K562 (cell line): ENCODE results near the gene TMEM131L. TPM values are rescaled to one million over a fixed set of nuclear protein-coding genes. Genes with fewer than 3 reads are reported as not detected.

ENCODE experiments used
- ATAC-seq: fragments of 200-7000 bp; cut with Tn5 transposase; 3 replicates; pipeline ENCODE4 v1.9.1; 2020; ENCODE audit warnings: moderate library complexity
- BruUV-seq: library from RNA; stranded (reverse); fragments of 400-500 nt; replicated peaks from 2 replicates; lab custom pipeline; 2021; lab: Mats Ljungman, UMichigan
- CTCF ChIA-PET: fragments of 300-600 bp; formaldehyde crosslinking; extraction: SDS; loops from one replicate; lab custom pipeline; 2021; ENCODE audit warnings: low intra/inter-chr PET ratio; lab: Yijun Ruan, JAX
- POLR2A ChIA-PET: fragments of 300-600, 350-650 bp; sonication (Branson Sonifier 250); formaldehyde crosslinking; extraction: SDS; loops from one replicate; lab custom pipeline; 2021; ENCODE audit warnings: antibody characterized with exemption, inconsistent platforms; lab: Yijun Ruan, JAX
- DNase-seq, 4 experiments: peaks; one replicate each; pipeline versions ENCODE4 v3.0.0 to v3.0.0-alpha.2; 2011 to 2018; ENCODE audit warnings: low spot score in 3 of 4, mixed read lengths in 3 of 4; ENCODE audit errors: extremely low read depth in 1 of 4
- FAIRE-seq: peaks from 2 replicates; lab custom pipeline; 2011; peaks lifted over from hg19 to GRCh38; lab: Jason Lieb, UNC
- H2AFZ ChIP-seq: 2 replicates; pipeline ENCODE4 v1.6.0; 2011; ENCODE audit warnings: low read depth, low read length, control low read depth, inconsistent platforms
- H3K27ac ChIP-seq: fragments of 200-600 bp; 3 replicates; pipeline ENCODE4 v1.8.0; 2011; ENCODE audit warnings: low read depth, mild to moderate bottlenecking, control low read depth, inconsistent platforms, low read length, moderate library complexity, mixed read lengths; ENCODE audit errors: extremely low read depth
- H3K27me3 ChIP-seq, 2 experiments: fragments of 300-600 bp in 1 of 2; 2 replicates in 1 of 2; 3 replicates in 1 of 2; pipeline versions ENCODE4 v1.6.0 to v1.8.0; 2011; ENCODE audit warnings: inconsistent platforms in 2 of 2, low read length in 2 of 2, mild to moderate bottlenecking in 1 of 2, mixed read lengths in 1 of 2, moderate library complexity in 1 of 2; ENCODE audit not compliant: control insufficient read depth in 2 of 2, insufficient read depth in 2 of 2
- H3K36me3 ChIP-seq: fragments of 300-600 bp; 3 replicates; pipeline ENCODE4 v1.8.0; 2011; ENCODE audit warnings: mild to moderate bottlenecking, low read length, inconsistent platforms; ENCODE audit not compliant: control insufficient read depth, insufficient read depth
- H3K4me1 ChIP-seq, 2 experiments: fragments of 200-600 bp in 1 of 2; replicated peaks in 1 of 2; 2 replicates in 1 of 2; 3 replicates in 1 of 2; pipeline versions ENCODE4 v1.5.1 to v1.8.0; 2011; ENCODE audit warnings: inconsistent platforms in 2 of 2, low read length in 2 of 2, mild to moderate bottlenecking in 1 of 2, mixed read lengths in 1 of 2, moderate library complexity in 1 of 2; ENCODE audit not compliant: control insufficient read depth in 2 of 2, insufficient read depth in 2 of 2
- H3K4me2 ChIP-seq: 2 replicates; pipeline ENCODE4 v1.6.1; 2011; ENCODE audit warnings: low read length, control low read depth, inconsistent platforms, mixed read lengths; ENCODE audit not compliant: insufficient read depth
- H3K4me3 ChIP-seq: fragments of 200-600 bp; sonication (generic), shearing (Covaris generic); 2 replicates; pipeline ENCODE4 v1.5.1; 2016; ENCODE audit warnings: control low read depth, inconsistent platforms
- H3K79me2 ChIP-seq: fragments of 200-600 bp; 3 replicates; pipeline ENCODE4 v1.8.0; 2011; ENCODE audit warnings: low read length, inconsistent platforms; ENCODE audit not compliant: control insufficient read depth, insufficient read depth
- H3K9ac ChIP-seq, 2 experiments: 2 replicates each; pipeline versions ENCODE4 v1.6.0 to v1.6.1; 2011; ENCODE audit warnings: low read depth in 2 of 2, low read length in 2 of 2, control low read depth in 1 of 2, inconsistent platforms in 1 of 2, mild to moderate bottlenecking in 1 of 2, mixed read lengths in 1 of 2; ENCODE audit not compliant: insufficient read depth in 1 of 2
- H3K9me1 ChIP-seq: one replicate; pipeline ENCODE4 v1.6.0; 2011; ENCODE audit warnings: inconsistent platforms, mild to moderate bottlenecking, low read length, moderate library complexity; ENCODE audit not compliant: control insufficient read depth, insufficient read depth
- H3K9me3 ChIP-seq: replicated peaks from 2 replicates; pipeline ENCODE4 v1.5.1; 2011; ENCODE audit warnings: low read depth, low read length, inconsistent platforms; ENCODE audit not compliant: control insufficient read depth, insufficient read depth
- H4K20me1 ChIP-seq: replicated peaks from 2 replicates; pipeline ENCODE4 v1.6.1; 2011; ENCODE audit warnings: low read length, inconsistent platforms, mixed read lengths; ENCODE audit not compliant: control insufficient read depth, insufficient read depth
- ERF ChIP-seq: fragments of 450-650 bp; formaldehyde crosslinking; IDR thresholded peaks from 2 replicates; pipeline ENCODE4 v1.4.0; 2020; ENCODE audit warnings: mild to moderate bottlenecking, mixed read lengths
- MBD2 ChIP-seq: sonication (generic); IDR thresholded peaks from 2 replicates; pipeline ENCODE4 v1.6.1; 2016; ENCODE audit warnings: low read depth, borderline replicate concordance
- NFIX ChIP-seq: fragments of 250-450 bp; sonication (Bioruptor Pico); IDR thresholded peaks from 2 replicates; pipeline ENCODE4 v1.4.0; 2020; ENCODE audit warnings: low read depth, mild to moderate bottlenecking, moderate library complexity
- RBM34 ChIP-seq: fragments of 200-400 bp; formaldehyde crosslinking; IDR thresholded peaks from 2 replicates; pipeline ENCODE4 v1.6.1; 2018; ENCODE audit warnings: low read length, borderline replicate concordance; ENCODE audit not compliant: insufficient read depth
- TAF9B ChIP-seq: fragments of 450-650 bp; IDR thresholded peaks from 2 replicates; pipeline ENCODE4 v1.6.1; 2018; ENCODE audit warnings: mild to moderate bottlenecking; ENCODE audit not compliant: partially characterized antibody
- TEAD4 ChIP-seq, 2 experiments: sonication (generic) in 1 of 2; formaldehyde crosslinking in 1 of 2; IDR thresholded peaks; 2 replicates each; pipeline versions ENCODE4 v1.6.1 to v1.8.0; 2012 to 2022; ENCODE audit warnings: borderline replicate concordance in 1 of 2, inconsistent platforms in 1 of 2, low read length in 1 of 2, mild to moderate bottlenecking in 1 of 2, missing genetic modification reagents in 1 of 2
- ZBED1 ChIP-seq: IDR thresholded peaks from 2 replicates; pipeline ENCODE4 v1.6.1; 2014
- ZNF274 ChIP-seq: IDR thresholded peaks from 2 replicates; pipeline ENCODE4 v1.6.1; 2011; ENCODE audit warnings: low read depth, mild to moderate bottlenecking, low read length, moderate library complexity, borderline replicate concordance
- WGBS: fragments of 100-300 bp; shearing (Covaris generic); methylation state at CpG from one replicate; pipeline ENCODE4 v1.1.6; 2016; ENCODE audit warnings: low coverage, mixed read lengths; ENCODE audit not compliant: insufficient coverage; ENCODE audit errors: missing lambda C conversion rate; 5-methylcytosine and 5-hydroxymethylcytosine counted together
- in situ Hi-C: fragments of 300-500 bp; cut with MboI; formaldehyde crosslinking; loops from 4 replicates; pipeline ENCODE4 v1.15.0; 2018; ENCODE audit warnings: inconsistent platforms, mixed read lengths
- intact Hi-C: fragments of 100-400 bp; cut with micrococcal nuclease; formaldehyde crosslinking; loops from 2 replicates; pipeline ENCODE4 v1.14.2; 2022
- polyA plus RNA-seq, 8 experiments: library from polyadenylated mRNA; depleted of rRNA in 4 of 8; stranded (reverse) in 5 of 8; unstranded in 3 of 8; fragments of >200 nt; fragmentation: Nextera tagmentation in 2 of 8; fragmentation: Illumina TruSeq in 1 of 8; extraction: Ambion mirVana in 2 of 8; extraction: Trizol in 1 of 8; gene quantifications; 2 replicates each; pipeline versions ENCODE4 v1.2.1 to v1.2.3, GENCODE V29; 2011 to 2014; ENCODE audit warnings: inconsistent platforms in 1 of 8, missing spikeins in 1 of 8
- total RNA-seq, 7 experiments: library from RNA; depleted of rRNA in 6 of 7; stranded (reverse); fragments of >200 nt in 6 of 7; fragmentation: Illumina TruSeq in 2 of 7; extraction: Trizol in 2 of 7; gene quantifications; 2 replicates each; pipeline versions ENCODE4 v1.2.1 to v1.2.3, GENCODE V29; 2011 to 2021; ENCODE audit warnings: low replicate concordance in 1 of 7
- TF ChIP-seq, protein P1 (sequence below): fragments of 450-650 bp; formaldehyde crosslinking; conservative IDR thresholded peaks from 2 replicates; pipeline ENCODE4 v1.4.0; 2022; ENCODE audit warnings: mild to moderate bottlenecking, missing genetic modification characterization

Gene TMEM131L
- total and polyA plus RNA-seq, 9 of the 15 experiments (the other 6 are each of a cell fraction or from before 2014, with no cell fraction given) = 1.2 to 20.8 (median 12.9) TPM

DNA sequence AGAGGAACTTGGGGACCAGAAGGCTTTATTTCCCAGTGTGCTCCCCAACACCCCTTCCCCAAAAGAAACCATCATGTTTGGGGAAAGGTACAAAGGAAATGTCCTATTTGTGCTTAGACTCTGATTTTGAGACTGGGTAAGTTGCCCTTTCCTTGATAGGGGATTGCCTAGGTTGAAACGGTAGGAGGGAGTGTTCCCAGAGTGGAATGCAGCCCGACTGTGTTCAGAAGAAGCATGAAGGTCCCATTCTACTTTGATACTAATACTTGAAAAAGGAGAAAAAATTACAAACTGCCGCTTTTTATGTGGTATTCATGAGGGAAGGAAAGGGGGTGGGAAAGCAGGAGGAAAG, 32.4 kb upstream of the TMEM131L start (continued):
- TF ChIP-seq TAF9B (no peak), MBD2 (no peak), TEAD4 (IDR thresholded peaks at IDR 0.05; ENCODE audit: low read length) (no peak), TEAD4 (CRISPR knock-in tag; IDR thresholded peaks at IDR 0.05; ENCODE audit: borderline replicate concordance) (no peak)

DNA sequence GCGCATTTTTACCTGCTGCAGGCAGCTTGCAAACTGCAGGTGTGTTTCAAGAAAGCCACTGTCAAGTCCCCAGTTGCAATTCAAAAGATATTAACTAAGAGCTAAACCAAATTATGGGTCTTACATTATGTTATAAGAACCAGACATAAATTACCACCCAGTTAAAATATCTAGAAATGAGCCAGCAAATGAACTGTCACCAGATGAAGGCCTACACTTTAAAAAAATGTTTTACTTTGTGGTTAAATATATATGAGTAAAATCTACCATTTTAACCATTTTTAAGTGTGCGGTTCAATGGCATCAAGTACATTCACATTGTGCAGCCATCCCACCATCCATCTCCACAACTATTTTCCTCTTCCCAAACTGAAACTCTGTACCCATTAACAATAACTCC, 32.0 kb upstream of the TMEM131L start:
- Histone ChIP-seq H3K4me3 (no peak overlapping the region), H3K4me1 (peaks cover 10 to 11% of the 10 kb centered on the region in 2 experiments; a peak in 4 of 5 replicates), H3K36me3 (no peaks in the 10 kb centered on the region), H3K9ac (no peak overlapping the region), H3K9me1 (no peaks in the 10 kb centered on the region), H2AFZ (peak overlapping the region; percentile 96), H3K79me2 (no peaks in the 10 kb centered on the region), H3K9me3 (no peaks in the 10 kb centered on the region), H3K4me2 (no peak overlapping the region), H3K27ac (no peak overlapping the region), H4K20me1 (no peaks in the 10 kb centered on the region), H3K27me3 (no peaks in the 10 kb centered on the region)
- no peak for DNase-seq
- intact Hi-C loops (loop anchor here (10.0 kb wide), 2 partner anchors 289 to 321 kb away; no protein-coding TSS in a partner anchor), in situ Hi-C loops (no loop called here)
- ChIA-PET POLR2A (no interaction called here), CTCF (no interaction called here)
- WGBS = 87% methylated on average over 2 of the region's 2 CpGs
- FAIRE-seq = no peak
- TF ChIP-seq RBM34 (no peak), ZNF274 (no peak), NFIX (CRISPR knock-in tag) (no peak), ERF (CRISPR knock-in tag) (no peak), ZBED1 (no peak)
- TF ChIP-seq, protein P1, sequence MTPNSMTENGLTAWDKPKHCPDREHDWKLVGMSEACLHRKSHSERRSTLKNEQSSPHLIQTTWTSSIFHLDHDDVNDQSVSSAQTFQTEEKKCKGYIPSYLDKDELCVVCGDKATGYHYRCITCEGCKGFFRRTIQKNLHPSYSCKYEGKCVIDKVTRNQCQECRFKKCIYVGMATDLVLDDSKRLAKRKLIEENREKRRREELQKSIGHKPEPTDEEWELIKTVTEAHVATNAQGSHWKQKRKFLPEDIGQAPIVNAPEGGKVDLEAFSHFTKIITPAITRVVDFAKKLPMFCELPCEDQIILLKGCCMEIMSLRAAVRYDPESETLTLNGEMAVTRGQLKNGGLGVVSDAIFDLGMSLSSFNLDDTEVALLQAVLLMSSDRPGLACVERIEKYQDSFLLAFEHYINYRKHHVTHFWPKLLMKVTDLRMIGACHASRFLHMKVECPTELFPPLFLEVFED (CRISPR knock-in tag) = no peak
- no peak for ATAC-seq
- BruUV-seq = no TSS peak
